HG03066 (cell line): Measurements from ENCODE around the gene DNMT3A.

Source experiments
- ATAC-seq: cut with Tn5 transposase; IDR thresholded peaks from one replicate; pipeline ENCODE4 v1.9.1; 2021; ENCODE audit warnings: low read depth; ENCODE audit not compliant: unreplicated experiment

The DNMT3A gene

GRCh38 chr2:25265802-25266201 lies 75.9 kb downstream of the DNMT3A start:
- no peak for ATAC-seq

- ATAC-seq = no peak
Measured at GRCh38 chr2:25265001-25265400, 76.7 kb downstream of the DNMT3A start.

GRCh38 chr2:25262288-25262687 lies 79.4 kb downstream of the DNMT3A start:
- ATAC-seq = no peak

- no peak for ATAC-seq
Measured at GRCh38 chr2:25259737-25260124, 82.0 kb downstream of the DNMT3A start.

GRCh38 chr2:25258847-25259736 lies 82.6 kb downstream of the DNMT3A start:
- no peak for ATAC-seq

GRCh38 chr2:25257931-25258846 lies 83.5 kb downstream of the DNMT3A start:
- no peak for ATAC-seq

GRCh38 chr2:25257032-25257552 lies 84.6 kb downstream of the DNMT3A start:
- ATAC-seq = no peak

GRCh38 chr2:25256488-25256875 lies 85.2 kb downstream of the DNMT3A start:
- ATAC-seq = no peak

GRCh38 chr2:25255745-25256487 lies 85.8 kb downstream of the DNMT3A start:
- ATAC-seq = no peak

GRCh38 chr2:25254961-25255360 lies 86.8 kb downstream of the DNMT3A start:
- ATAC-seq = no peak

- ATAC-seq = no peak
Measured at GRCh38 chr2:25253153-25253626, 88.5 kb downstream of the DNMT3A start.

GRCh38 chr2:25252291-25253152 lies 89.2 kb downstream of the DNMT3A start:
- no peak for ATAC-seq

GRCh38 chr2:25251422-25252273 lies 90.1 kb downstream of the DNMT3A start:
- ATAC-seq = no peak

GRCh38 chr2:25251071-25251421 lies 90.7 kb downstream of the DNMT3A start:
- no peak for ATAC-seq

GRCh38 chr2:25250331-25251070 lies 91.2 kb downstream of the DNMT3A start:
- no peak for ATAC-seq

- no peak for ATAC-seq
Measured at GRCh38 chr2:25249785-25250184, 91.9 kb downstream of the DNMT3A start.

GRCh38 chr2:25247792-25248512 lies 93.8 kb downstream of the DNMT3A start:
- no peak for ATAC-seq
